GM23338 (cell line): ENCODE measurements around the gene PARD3. TPM values are rescaled to one million over a fixed set of nuclear protein-coding genes. Genes with fewer than 3 reads are reported as not detected.

Source experiments
- ATAC-seq: fragments of 200-7000 bp; cut with Tn5 transposase; 3 replicates; pipeline ENCODE4 v1.9.1; 2020
- DNase-seq: peaks from one replicate; pipeline ENCODE4 v3.0.0-alpha.2; 2015; ENCODE audit warnings: low spot score
- H2AFZ ChIP-seq: fragments of 200-600 bp; sonication (generic); 2 replicates; pipeline ENCODE4 v1.8.0; 2016; ENCODE audit warnings: antibody characterized with exemption, mild to moderate bottlenecking, moderate library complexity
- H3F3A ChIP-seq: fragments of 200-600 bp; sonication (generic); replicated peaks from 2 replicates; pipeline ENCODE4 v1.8.0; 2017; ENCODE audit warnings: antibody characterized with exemption, mixed run types, low read depth
- H3K27ac ChIP-seq: fragments of 200-600 bp; sonication (generic); 2 replicates; pipeline ENCODE4 v1.6.1; 2016; ENCODE audit warnings: low read depth
- H3K27me3 ChIP-seq: fragments of 200-600 bp; sonication (generic); 2 replicates; pipeline ENCODE4 v1.8.0; 2016; ENCODE audit warnings: mild to moderate bottlenecking, mixed run types, moderate library complexity; ENCODE audit not compliant: insufficient read depth
- H3K36me3 ChIP-seq: fragments of 200-600 bp; sonication (generic); 2 replicates; pipeline ENCODE4 v1.8.0; 2016; ENCODE audit warnings: mild to moderate bottlenecking; ENCODE audit not compliant: insufficient read depth
- H3K4me1 ChIP-seq: fragments of 200-600 bp; sonication (generic); 2 replicates; pipeline ENCODE4 v1.8.0; 2016; ENCODE audit warnings: mild to moderate bottlenecking, moderate library complexity; ENCODE audit not compliant: insufficient read depth
- H3K4me2 ChIP-seq: fragments of 200-600 bp; sonication (generic); 2 replicates; pipeline ENCODE4 v1.7.1; 2017; ENCODE audit warnings: mixed run types
- H3K4me3 ChIP-seq: fragments of 200-600 bp; sonication (generic); 2 replicates; pipeline ENCODE4 v1.6.1; 2016; ENCODE audit warnings: mixed run types
- H3K79me2 ChIP-seq: fragments of 200-600 bp; sonication (generic); replicated peaks from 2 replicates; pipeline ENCODE4 v1.8.0; 2017; ENCODE audit warnings: mild to moderate bottlenecking; ENCODE audit not compliant: insufficient read depth
- H3K9me2 ChIP-seq: fragments of 200-600 bp; sonication (generic); 2 replicates; pipeline ENCODE4 v1.8.0; 2017; ENCODE audit not compliant: insufficient read depth
- H4K20me1 ChIP-seq: fragments of 200-600 bp; sonication (generic); replicated peaks from 2 replicates; pipeline ENCODE4 v1.8.0; 2017; ENCODE audit warnings: mild to moderate bottlenecking; ENCODE audit not compliant: insufficient read depth
- H3K27ac Mint-ChIP-seq: 2 replicates; pipeline ENCODE4 v1.8.0; 2020; ENCODE audit warnings: inconsistent platforms, mild to moderate bottlenecking, moderate library complexity, mixed read lengths
- H3K27me3 Mint-ChIP-seq: 3 replicates; pipeline ENCODE4 v1.8.0; 2022; ENCODE audit warnings: low read depth, mild to moderate bottlenecking, moderate library complexity, mixed read lengths, inconsistent platforms; ENCODE audit not compliant: insufficient read depth, poor library complexity
- H3K36me3 Mint-ChIP-seq: 3 replicates; pipeline ENCODE4 v1.8.0; 2021; ENCODE audit warnings: low read depth, mild to moderate bottlenecking, inconsistent platforms, moderate library complexity, mixed read lengths
- H3K4me1 Mint-ChIP-seq: 3 replicates; pipeline ENCODE4 v1.8.0; 2020; ENCODE audit warnings: mild to moderate bottlenecking, inconsistent platforms, mixed read lengths
- H3K4me3 Mint-ChIP-seq: 3 replicates; pipeline ENCODE4 v1.8.0; 2021; ENCODE audit warnings: moderate library complexity, mild to moderate bottlenecking, inconsistent platforms, mixed read lengths
- H3K9me3 Mint-ChIP-seq: 3 replicates; pipeline ENCODE4 v1.8.0; 2020; ENCODE audit warnings: moderate library complexity, mild to moderate bottlenecking, inconsistent platforms, mixed read lengths
- CREB1 ChIP-seq: fragments of 250-450 bp; sonication (Bioruptor Pico); IDR thresholded peaks from 2 replicates; pipeline ENCODE4 v1.5.0; 2020; ENCODE audit warnings: low read depth, mild to moderate bottlenecking, moderate library complexity
- CTCF ChIP-seq, 2 experiments: fragments of 200-600 bp in 1 of 2; sonication (generic) in 1 of 2; conservative IDR thresholded peaks; 2 replicates each; pipeline versions ENCODE4 v1.5.1 to v1.6.1; 2016 to 2017; ENCODE audit warnings: antibody characterized with exemption in 2 of 2, low read depth in 2 of 2, mild to moderate bottlenecking in 2 of 2, moderate library complexity in 1 of 2
- ETS1 ChIP-seq: IDR thresholded peaks from 2 replicates; pipeline ENCODE4 v1.6.1; 2016; ENCODE audit warnings: antibody characterized with exemption
- EZH2 ChIP-seq: fragments of 200-600 bp; sonication (generic); IDR thresholded peaks from one replicate; pipeline ENCODE4 v1.8.0; 2017; ENCODE audit warnings: antibody characterized with exemption, mild to moderate bottlenecking, low read depth; ENCODE audit not compliant: unreplicated experiment
- JUNB ChIP-seq: IDR thresholded peaks from one replicate; pipeline ENCODE4 v1.6.1; 2016; ENCODE audit warnings: antibody characterized with exemption; ENCODE audit not compliant: unreplicated experiment
- NANOG ChIP-seq: IDR thresholded peaks from 2 replicates; pipeline ENCODE4 v1.6.1; 2016; ENCODE audit warnings: antibody characterized with exemption, borderline replicate concordance
- POLR2AphosphoS5 ChIP-seq: IDR thresholded peaks from 2 replicates; pipeline ENCODE4 v1.6.1; 2016; ENCODE audit warnings: antibody characterized with exemption, low read depth
- REST ChIP-seq: IDR thresholded peaks from one replicate; pipeline ENCODE4 v1.6.1; 2018; ENCODE audit warnings: antibody characterized with exemption; ENCODE audit not compliant: unreplicated experiment
- STAT1 ChIP-seq: IDR thresholded peaks from one replicate; pipeline ENCODE4 v1.6.1; 2016; ENCODE audit warnings: antibody characterized with exemption; ENCODE audit not compliant: unreplicated experiment
- ZNF114 ChIP-seq: fragments of 250-450 bp; sonication (Bioruptor Pico); IDR thresholded peaks from 2 replicates; pipeline ENCODE4 v1.5.0; 2020; ENCODE audit warnings: mild to moderate bottlenecking, moderate library complexity
- ZNF331 ChIP-seq: fragments of 250-450 bp; sonication (Bioruptor Pico); IDR thresholded peaks from 2 replicates; pipeline ENCODE4 v1.5.0; 2020; ENCODE audit warnings: low read depth, mild to moderate bottlenecking, moderate library complexity
- polyA plus RNA-seq: library from polyadenylated mRNA; unstranded; fragments of >200 nt; fragmentation: Nextera tagmentation; extraction: Ambion mirVana; gene quantifications from 2 replicates; pipeline ENCODE4 v1.2.1, GENCODE V29; 2016
- total RNA-seq: library from RNA; depleted of rRNA; stranded (reverse); fragments of >200 nt; shearing (Covaris generic); gene quantifications from 2 replicates; pipeline ENCODE4 v1.2.3, GENCODE V29; 2014

Gene PARD3
- total and polyA plus RNA-seq, 2 experiments from 2014 or later: 30.2 to 51.4 TPM

GRCh38 chr10:34808336-34808735, 6.8 kb downstream of the PARD3 start:
- Mint-ChIP-seq H3K27me3 (peaks cover 10% of the 10 kb centered on the region), H3K27ac (no peak overlapping the region), H3K36me3 (no peaks in the 10 kb centered on the region), H3K9me3 (no peaks in the 10 kb centered on the region), H3K4me3 (no peak overlapping the region), H3K4me1 (peaks cover 52% of the 10 kb centered on the region)
- Histone ChIP-seq H3K79me2 (peaks cover 100% of the 10 kb centered on the region), H4K20me1 (peaks cover 55% of the 10 kb centered on the region), H3K4me2 (peak overlapping the region; percentile 19; the same call in 1 of the 2 replicates), H3K9me2 (no peaks in the 10 kb centered on the region), H3F3A (no peaks in the 10 kb centered on the region), H3K27ac (no peak overlapping the region), H3K4me3 (no peak overlapping the region), H3K4me1 (peaks cover 51% of the 10 kb centered on the region), H3K36me3 (no peaks in the 10 kb centered on the region), H2AFZ (no peak overlapping the region), H3K27me3 (no peaks in the 10 kb centered on the region)
- DNase-seq (no peak), ATAC-seq (no peak)
- TF ChIP-seq ZNF331 (CRISPR knock-in tag) (no peak), ZNF114 (CRISPR knock-in tag) (no peak), REST (no peak), POLR2AphosphoS5 (no peak), STAT1 (no peak), CTCF (conservative IDR thresholded peaks at IDR 0.05; ENCODE audit: low read depth in 2 of 2) (no peak), EZH2 (no peak), CREB1 (CRISPR knock-in tag) (no peak), ETS1 (no peak)

- Histone ChIP-seq H3K4me3 (no peak overlapping the region), H3K36me3 (no peaks in the 10 kb centered on the region), H4K20me1 (peaks cover 40% of the 10 kb centered on the region), H3K27ac (no peak overlapping the region; the same call in 1 of the 2 replicates), H3K79me2 (peaks cover 100% of the 10 kb centered on the region), H3F3A (no peaks in the 10 kb centered on the region), H3K9me2 (no peaks in the 10 kb centered on the region), H3K4me2 (no peak overlapping the region), H2AFZ (no peak overlapping the region), H3K27me3 (no peaks in the 10 kb centered on the region), H3K4me1 (peaks cover 29% of the 10 kb centered on the region)
- H3K36me3 Mint-ChIP-seq: no peaks in the 10 kb centered on the region
- ATAC-seq (no peak), DNase-seq (no peak)
- H3K27me3 Mint-ChIP-seq: peaks cover 6% of the 10 kb centered on the region
- H3K27ac Mint-ChIP-seq: no peak overlapping the region
- no peak overlapping the region for H3K4me3 Mint-ChIP-seq
- no peaks in the 10 kb centered on the region for H3K9me3 Mint-ChIP-seq
- peaks cover 36% of the 10 kb centered on the region for H3K4me1 Mint-ChIP-seq
- TF ChIP-seq JUNB (no peak), REST (no peak), STAT1 (no peak), NANOG (no peak)
Observed at GRCh38 chr10:34804306-34804705, 10.8 kb downstream of the PARD3 start.
